ENCODE results near the gene RAPGEF1.

Gene RAPGEF1

GRCh38 chr9:131601683-131602181 is 138.1 kb downstream of the RAPGEF1 start:
- DNase-seq (ENCODE audit: low spot score) = no peak

GRCh38 chr9:131598121-131598520 is 141.8 kb downstream of the RAPGEF1 start:
- DNase-seq (ENCODE audit: low spot score) = no peak

DNA sequence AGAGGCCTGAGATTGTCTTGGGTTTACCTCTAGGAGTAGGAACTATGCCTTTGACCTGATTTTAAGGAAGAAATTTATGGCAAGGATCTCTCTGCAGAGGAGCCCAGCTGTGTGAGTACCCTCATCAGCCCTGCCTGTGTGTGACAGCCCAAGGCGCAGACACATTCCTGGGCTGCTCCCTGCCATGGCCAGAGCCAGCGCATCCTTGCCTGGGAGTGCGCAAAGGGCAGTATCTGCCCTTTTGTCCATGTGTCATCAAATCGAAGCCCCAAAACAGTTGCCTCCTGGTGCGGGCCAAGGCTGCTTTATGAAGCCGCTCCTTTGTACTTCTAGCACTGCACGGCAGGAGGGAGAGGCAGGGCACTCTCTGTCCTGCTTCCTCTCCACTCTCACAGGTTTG is 142.6 kb downstream of the RAPGEF1 start:
- no peak for DNase-seq (ENCODE audit: low spot score)

- DNase-seq (ENCODE audit: low spot score) = no peak
These were observed 143.5 kb downstream of the RAPGEF1 start for GRCh38 chr9:131596430-131596743.

DNA sequence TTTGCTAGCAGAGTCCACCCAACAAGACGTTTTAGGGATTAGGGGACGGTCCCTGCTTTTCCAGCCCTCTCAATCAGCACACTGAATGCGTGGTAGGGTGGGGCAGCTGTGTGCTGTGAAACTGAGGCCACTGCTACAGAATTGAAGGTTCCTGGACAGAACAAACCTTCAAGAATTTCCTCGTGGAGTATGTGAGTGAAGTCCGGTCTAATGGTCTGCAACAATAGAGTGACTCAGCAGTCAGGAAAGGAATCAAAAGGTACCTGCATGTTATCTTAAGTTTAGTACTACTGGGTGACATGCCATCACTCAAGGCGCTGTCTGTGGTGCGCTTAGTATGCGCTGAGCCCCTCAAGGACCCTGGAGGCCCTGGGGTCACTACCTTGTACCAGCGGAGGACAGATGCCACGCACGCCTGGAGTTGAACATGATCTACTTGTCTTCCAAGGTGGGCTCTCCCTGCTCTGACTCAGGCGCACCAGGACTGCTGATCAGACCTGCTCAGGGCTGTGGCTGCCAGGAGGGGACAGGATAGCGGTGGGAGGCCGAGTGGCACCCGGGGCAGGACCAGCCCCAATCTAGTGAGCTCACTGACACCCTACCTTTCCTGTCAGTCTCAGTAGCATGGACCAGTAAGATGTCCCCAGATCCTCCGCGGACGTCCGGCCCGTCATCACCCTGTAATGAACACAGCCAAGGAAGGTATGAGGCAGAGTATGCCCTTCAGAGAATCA is 144.0 kb downstream of the RAPGEF1 start:
- no peak for DNase-seq (ENCODE audit: low spot score)

DNA sequence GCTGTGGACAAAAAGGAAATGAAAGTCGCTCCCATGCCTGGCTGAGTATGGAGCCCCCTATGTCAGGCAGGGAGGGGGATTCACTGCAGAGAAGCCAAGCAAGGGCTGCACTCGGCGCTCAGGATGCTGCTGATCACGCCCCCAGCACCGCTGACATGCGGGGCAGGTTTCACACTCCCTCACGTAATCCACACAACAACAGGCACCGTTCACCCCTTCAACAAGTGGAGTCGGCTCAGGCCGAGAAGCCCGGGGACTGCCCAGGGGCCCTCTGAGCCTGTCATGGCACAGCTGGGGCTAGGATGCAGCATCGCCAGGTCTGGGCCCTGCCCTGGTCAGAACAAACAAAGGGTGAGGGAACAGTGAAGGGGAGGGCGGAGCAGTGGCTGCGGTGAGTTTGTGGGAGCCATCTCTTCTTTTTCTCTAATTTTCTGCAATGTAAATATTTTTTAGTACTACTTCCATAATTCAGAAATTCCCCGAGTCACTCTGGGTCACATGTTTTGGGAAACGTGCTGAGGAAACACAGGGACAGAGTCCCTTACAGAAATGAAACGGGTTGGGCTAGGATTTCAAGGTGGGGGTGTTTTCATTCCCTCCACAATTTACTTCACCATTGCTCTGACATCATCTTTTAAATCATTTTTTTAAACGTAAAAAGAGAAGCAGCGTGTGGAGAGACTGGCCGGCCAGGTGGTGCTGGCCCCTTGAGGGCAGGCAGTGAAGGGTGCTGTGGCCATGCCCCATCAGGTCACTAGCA is 144.8 kb downstream of the RAPGEF1 start:
- no peak for DNase-seq (ENCODE audit: low spot score)

GRCh38 chr9:131593936-131594665 is 145.8 kb downstream of the RAPGEF1 start:
- no peak for DNase-seq (ENCODE audit: low spot score)

GRCh38 chr9:131593091-131593820 is 146.6 kb downstream of the RAPGEF1 start:
- DNase-seq (ENCODE audit: low spot score) = no peak

DNA sequence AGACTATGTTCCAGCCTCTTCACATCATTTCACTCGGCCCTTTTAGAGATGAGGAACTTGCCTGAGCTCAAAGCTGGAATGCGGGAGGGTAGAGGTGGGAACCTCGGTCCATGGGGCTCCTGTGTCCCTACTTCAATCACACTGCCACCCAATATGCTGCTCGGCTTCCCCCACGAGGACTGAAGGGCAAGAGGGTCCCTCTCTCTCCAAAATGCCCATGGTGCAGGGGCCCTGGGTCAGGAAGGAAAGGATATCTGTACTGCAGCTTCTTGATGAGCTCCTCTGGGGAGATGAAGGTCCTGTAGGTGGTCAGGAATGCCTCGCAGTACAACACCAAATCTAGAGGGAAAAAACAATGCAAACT is 148.0 kb downstream of the RAPGEF1 start:
- no peak for DNase-seq (ENCODE audit: low spot score)

DNA sequence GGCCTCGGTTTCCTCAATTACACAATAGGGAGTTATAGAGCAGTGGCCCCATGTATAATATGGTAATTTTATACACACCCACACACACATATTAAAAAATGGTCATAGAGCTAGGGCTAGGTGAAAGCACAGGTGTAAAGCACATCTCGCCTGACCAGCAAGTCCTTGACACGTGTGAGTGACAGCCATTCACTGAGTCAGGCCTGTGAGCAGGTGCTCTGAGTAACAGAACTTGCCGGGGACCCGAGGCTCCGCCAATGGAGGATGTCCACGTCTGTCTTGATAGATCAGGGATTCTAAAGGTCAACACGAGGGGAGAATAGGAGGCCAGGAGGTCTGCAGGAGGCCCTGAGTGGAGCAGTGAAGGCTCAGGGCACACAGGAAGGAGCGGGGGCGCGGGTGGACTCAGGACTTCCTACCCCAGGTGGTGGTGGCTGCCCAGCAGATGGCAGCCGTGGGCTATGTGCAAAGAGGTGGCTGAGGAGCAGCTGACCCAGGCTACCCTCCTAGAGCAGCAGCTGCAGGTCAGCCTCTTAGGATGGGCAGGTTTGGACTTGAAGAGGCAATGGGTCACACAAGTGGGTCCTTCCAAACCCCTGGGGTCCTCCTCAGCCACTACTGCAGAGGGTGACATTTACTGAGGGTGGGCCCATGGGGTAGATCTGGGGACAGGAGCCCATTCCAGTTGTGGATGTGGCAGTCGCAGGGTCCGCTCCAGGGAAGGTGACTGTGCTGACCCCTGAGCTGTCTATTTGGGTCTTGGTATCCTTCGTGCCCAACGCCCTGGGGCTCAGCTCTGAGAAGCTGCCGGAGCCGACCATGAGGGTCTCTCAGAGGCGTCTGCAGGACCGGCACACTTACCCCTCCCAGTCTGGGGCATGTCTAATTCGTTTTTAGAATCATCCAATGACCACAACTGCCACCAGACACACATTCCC is 148.7 kb downstream of the RAPGEF1 start:
- DNase-seq (ENCODE audit: low spot score) = peak; percentile 44

- DNase-seq (ENCODE audit: low spot score) = no peak
These were observed 149.4 kb downstream of the RAPGEF1 start for GRCh38 chr9:131590449-131590848.

- no peak for DNase-seq (ENCODE audit: low spot score)
These were observed 149.9 kb downstream of the RAPGEF1 start for GRCh38 chr9:131589993-131590392.

DNA sequence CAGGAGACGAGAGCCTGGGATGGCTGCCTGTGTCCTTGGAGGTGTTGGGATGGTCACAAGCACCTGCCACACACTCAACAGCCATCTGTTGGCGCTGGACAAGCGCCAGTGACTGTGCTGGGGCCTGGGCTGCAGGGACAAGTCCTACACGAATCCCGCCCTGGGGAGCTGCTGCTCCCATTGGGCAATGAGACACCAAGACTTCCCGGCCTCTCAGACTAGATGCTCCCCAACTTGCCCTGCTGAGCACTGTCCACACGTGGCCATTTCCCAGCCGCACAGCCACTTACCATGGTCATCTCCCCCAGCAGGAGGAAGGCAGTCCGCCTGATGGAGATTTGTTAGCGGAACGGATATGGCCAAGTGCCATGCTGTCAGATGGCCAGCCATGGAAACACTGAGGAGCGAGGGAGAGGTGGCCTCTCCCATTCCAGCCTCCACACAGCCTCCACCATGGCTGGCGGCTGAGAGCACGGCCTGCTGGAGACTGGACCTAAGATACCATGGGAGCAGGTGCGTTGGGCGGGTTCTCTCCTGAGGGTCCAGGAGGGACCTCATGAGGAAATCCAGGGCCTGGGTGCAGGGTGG is 150.7 kb downstream of the RAPGEF1 start:
- DNase-seq (ENCODE audit: low spot score) = no peak

DNA sequence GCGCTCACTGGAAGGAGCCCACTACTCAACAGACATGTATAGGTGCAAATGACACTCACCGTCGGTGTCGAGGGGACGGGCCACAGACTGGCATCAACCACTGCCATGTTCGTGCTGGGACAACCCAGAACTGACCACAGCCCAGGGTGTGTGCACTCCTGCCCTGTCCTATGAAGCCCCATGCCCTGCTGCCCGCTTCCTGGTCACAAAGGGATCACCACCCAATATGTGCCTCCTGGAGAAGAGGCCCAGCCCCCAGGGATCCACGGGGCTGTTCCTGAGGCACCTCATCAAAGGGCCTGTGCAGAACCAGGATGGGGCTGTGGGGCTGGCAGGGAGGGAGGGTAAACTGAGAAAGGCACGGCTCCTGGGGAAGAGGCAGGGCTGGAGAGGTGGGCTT is 151.5 kb downstream of the RAPGEF1 start:
- no peak for DNase-seq (ENCODE audit: low spot score)

- no peak for DNase-seq (ENCODE audit: low spot score)
These were observed 152.0 kb downstream of the RAPGEF1 start for GRCh38 chr9:131587906-131588305.

GRCh38 chr9:131587331-131587730 is 152.5 kb downstream of the RAPGEF1 start:
- no peak for DNase-seq (ENCODE audit: low spot score)

- no peak for DNase-seq (ENCODE audit: low spot score)
These were observed 154.5 kb downstream of the RAPGEF1 start for GRCh38 chr9:131585375-131585774.

DNA sequence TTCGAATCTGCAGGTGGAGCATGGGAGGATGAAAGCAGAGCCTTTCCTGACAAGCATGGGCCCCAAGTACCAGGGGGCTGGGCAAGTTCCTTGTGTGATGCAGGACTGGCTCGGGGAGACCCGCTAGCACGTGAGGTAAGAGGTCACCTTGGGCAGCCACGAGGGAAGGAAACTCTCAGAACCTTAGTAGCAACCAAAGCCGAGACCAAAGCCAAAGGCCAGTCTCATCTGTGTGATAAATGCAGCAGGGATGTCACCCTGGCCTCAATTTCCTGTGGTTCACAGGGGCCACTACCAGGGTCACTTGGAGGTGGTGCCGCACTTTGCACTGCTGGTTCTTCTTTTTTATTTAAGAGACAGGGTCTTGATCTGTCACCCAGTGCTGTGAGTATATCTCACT is 155.0 kb downstream of the RAPGEF1 start:
- DNase-seq (ENCODE audit: low spot score) = no peak

GRCh38 chr9:131583836-131584555 is 155.9 kb downstream of the RAPGEF1 start:
- DNase-seq (ENCODE audit: low spot score) = no peak

- no peak for DNase-seq (ENCODE audit: low spot score)
These were observed 156.6 kb downstream of the RAPGEF1 start for GRCh38 chr9:131583337-131583645.

All from hematopoietic multipotent progenitor cell treated with erythropoietin and hydrocortisone succinate and interleukin-3 and kit ligand, for 15 days (in vitro differentiated cells).